WTC11 (cell line): Measurements from ENCODE around the gene COQ7. TPM values are rescaled to one million over a fixed set of nuclear protein-coding genes. Genes with fewer than 3 reads are reported as not detected.

Source experiments
- ATAC-seq: fragments of 200-7000 bp; cut with Tn5 transposase; 2 replicates; pipeline ENCODE4 v1.10.0; 2021; ENCODE audit warnings: mild to moderate bottlenecking, moderate library complexity
- CTCF ChIA-PET: fragments of 300-600 bp; sonication (Branson Sonifier 250); formaldehyde crosslinking; loops from one replicate; lab custom pipeline; 2021; ENCODE audit warnings: antibody characterized with exemption; lab: Charles Lee
- POLR2A ChIA-PET: fragments of 350-600 bp; sonication (Branson Sonifier 250); formaldehyde crosslinking; loops from one replicate; lab custom pipeline; 2021; ENCODE audit warnings: antibody characterized with exemption; lab: Charles Lee
- DNase-seq: peaks from one replicate; pipeline ENCODE4 v3.0.0; 2021; ENCODE audit warnings: low spot score
- H3K27ac Mint-ChIP-seq: 2 replicates; pipeline ENCODE4 v1.8.0; 2021; ENCODE audit warnings: mixed read lengths
- H3K27me3 Mint-ChIP-seq: 2 replicates; pipeline ENCODE4 v1.8.0; 2021; ENCODE audit warnings: low read depth, mild to moderate bottlenecking, moderate library complexity, mixed read lengths
- H3K36me3 Mint-ChIP-seq: 2 replicates; pipeline ENCODE4 v1.8.0; 2021; ENCODE audit warnings: mixed read lengths
- H3K4me1 Mint-ChIP-seq: 2 replicates; pipeline ENCODE4 v1.8.0; 2022; ENCODE audit warnings: mixed read lengths
- H3K4me3 Mint-ChIP-seq: 2 replicates; pipeline ENCODE4 v1.8.0; 2021; ENCODE audit warnings: mild to moderate bottlenecking, moderate library complexity, mixed read lengths
- H3K9me3 Mint-ChIP-seq: 2 replicates; pipeline ENCODE4 v1.8.0; 2021; ENCODE audit warnings: mixed read lengths
- ATF1 ChIP-seq: sonication (generic); formaldehyde crosslinking; IDR thresholded peaks from 2 replicates; pipeline ENCODE4 v1.8.1; 2023; ENCODE audit warnings: mild to moderate bottlenecking, moderate library complexity, missing genetic modification reagents
- FOXJ3 ChIP-seq: sonication (generic); formaldehyde crosslinking; IDR thresholded peaks from 2 replicates; pipeline ENCODE4 v1.9.0; 2021; ENCODE audit warnings: missing genetic modification reagents, mild to moderate bottlenecking, borderline replicate concordance
- FOXK1 ChIP-seq: sonication (generic); formaldehyde crosslinking; IDR thresholded peaks from 2 replicates; pipeline ENCODE4 v1.8.0; 2022; ENCODE audit warnings: mild to moderate bottlenecking, moderate library complexity, missing genetic modification reagents
- IRF1 ChIP-seq: sonication (generic); formaldehyde crosslinking; IDR thresholded peaks from 2 replicates; pipeline ENCODE4 v1.8.0; 2023; ENCODE audit warnings: missing genetic modification reagents
- NFATC4 ChIP-seq: fragments of 250-450 bp; sonication (Bioruptor Pico); IDR thresholded peaks from 2 replicates; pipeline ENCODE4 v1.9.0; 2021; ENCODE audit warnings: mild to moderate bottlenecking
- NFE2L1 ChIP-seq: sonication (generic); formaldehyde crosslinking; IDR thresholded peaks from 2 replicates; pipeline ENCODE4 v1.8.1; 2023; ENCODE audit warnings: missing genetic modification reagents
- PRRX2 ChIP-seq: fragments of 250-450 bp; sonication (Bioruptor Pico); IDR thresholded peaks from 2 replicates; pipeline ENCODE4 v1.8.0; 2021; ENCODE audit warnings: mild to moderate bottlenecking
- TEAD1 ChIP-seq: sonication (generic); formaldehyde crosslinking; IDR thresholded peaks from 2 replicates; pipeline ENCODE4 v1.8.0; 2022; ENCODE audit warnings: mild to moderate bottlenecking, missing genetic modification reagents
- ZBTB21 ChIP-seq: sonication (generic); formaldehyde crosslinking; IDR thresholded peaks from 2 replicates; pipeline ENCODE4 v1.8.1; 2023; ENCODE audit warnings: mild to moderate bottlenecking, missing genetic modification reagents, borderline replicate concordance
- ZNF263 ChIP-seq: sonication (generic); formaldehyde crosslinking; IDR thresholded peaks from 2 replicates; pipeline ENCODE4 v1.8.1; 2022; ENCODE audit warnings: low read depth, mild to moderate bottlenecking, moderate library complexity, missing genetic modification reagents
- ZNF671 ChIP-seq: fragments of 250-450 bp; sonication (Bioruptor Pico); IDR thresholded peaks from 2 replicates; pipeline ENCODE4 v1.8.0; 2021; ENCODE audit warnings: mild to moderate bottlenecking
- ZSCAN18 ChIP-seq: fragments of 250-450 bp; sonication (Bioruptor Pico); IDR thresholded peaks from 2 replicates; pipeline ENCODE4 v2.1.2; 2022; ENCODE audit warnings: mild to moderate bottlenecking, moderate library complexity
- total RNA-seq: library from RNA; stranded (reverse); gene quantifications from 3 replicates; pipeline ENCODE4 v1.2.3, GENCODE V29; 2021
- TF ChIP-seq, protein P1 (sequence below): sonication (generic); formaldehyde crosslinking; IDR thresholded peaks from 2 replicates; pipeline ENCODE4 v1.8.1; 2023; ENCODE audit warnings: mild to moderate bottlenecking, moderate library complexity, missing genetic modification reagents
- TF ChIP-seq, protein P2 (sequence below): sonication (generic); formaldehyde crosslinking; conservative IDR thresholded peaks from 2 replicates; pipeline ENCODE4 v1.8.1; 2022; ENCODE audit warnings: mild to moderate bottlenecking, missing genetic modification reagents

COQ7 gene
- total RNA-seq, 1 experiment from 2014 or later, result 20.7 TPM

DNA sequence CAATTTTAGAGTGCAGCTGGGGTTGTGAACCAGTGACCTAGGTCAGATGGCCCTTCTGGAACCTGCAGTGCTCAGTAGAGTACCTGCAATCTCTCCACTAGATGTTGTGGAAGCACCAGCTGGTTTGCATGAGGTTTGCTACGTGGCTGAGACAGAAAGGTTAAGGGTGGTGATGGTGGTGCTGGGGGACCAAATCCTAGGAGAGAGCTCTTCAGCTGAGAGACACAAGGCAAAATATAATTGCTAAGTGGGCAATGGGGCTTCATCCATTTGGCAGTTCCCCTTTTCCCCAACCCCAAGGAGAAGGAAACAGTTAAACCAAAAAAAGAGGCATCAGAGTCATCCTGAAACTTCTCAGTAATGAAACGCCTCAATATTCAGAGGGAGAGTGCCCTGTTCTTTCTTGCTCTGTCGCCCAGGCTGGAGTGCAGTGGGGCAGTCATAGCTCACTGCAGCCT lies 60.3 kb downstream of the COQ7 start:
- no peak for TF ChIP-seq NFE2L1 (CRISPR knock-in tag)
- no peak for TF ChIP-seq IRF1 (CRISPR knock-in tag)
- TF ChIP-seq, all 79 proteins: peak for 0
- CTCF ChIA-PET, result interaction anchor here (0.9 to 1.0 kb wide), 2 partner anchors 11 to 52 kb away, joined by 3 read pairs; no protein-coding TSS in a partner anchor
- POLR2A ChIA-PET, result no interaction called here
- ATAC-seq (no peak), DNase-seq (no peak)
- H3K4me3 Mint-ChIP-seq, result no peak overlapping the region
- H3K4me1 Mint-ChIP-seq, result peaks cover 33% of the 10 kb centered on the region
- peaks cover 8% of the 10 kb centered on the region for H3K36me3 Mint-ChIP-seq
- H3K27ac Mint-ChIP-seq, result no peak overlapping the region
- peaks cover 6% of the 10 kb centered on the region; the same call in 1 of the 2 replicates for H3K9me3 Mint-ChIP-seq
- H3K27me3 Mint-ChIP-seq, result peaks cover 3% of the 10 kb centered on the region

DNA sequence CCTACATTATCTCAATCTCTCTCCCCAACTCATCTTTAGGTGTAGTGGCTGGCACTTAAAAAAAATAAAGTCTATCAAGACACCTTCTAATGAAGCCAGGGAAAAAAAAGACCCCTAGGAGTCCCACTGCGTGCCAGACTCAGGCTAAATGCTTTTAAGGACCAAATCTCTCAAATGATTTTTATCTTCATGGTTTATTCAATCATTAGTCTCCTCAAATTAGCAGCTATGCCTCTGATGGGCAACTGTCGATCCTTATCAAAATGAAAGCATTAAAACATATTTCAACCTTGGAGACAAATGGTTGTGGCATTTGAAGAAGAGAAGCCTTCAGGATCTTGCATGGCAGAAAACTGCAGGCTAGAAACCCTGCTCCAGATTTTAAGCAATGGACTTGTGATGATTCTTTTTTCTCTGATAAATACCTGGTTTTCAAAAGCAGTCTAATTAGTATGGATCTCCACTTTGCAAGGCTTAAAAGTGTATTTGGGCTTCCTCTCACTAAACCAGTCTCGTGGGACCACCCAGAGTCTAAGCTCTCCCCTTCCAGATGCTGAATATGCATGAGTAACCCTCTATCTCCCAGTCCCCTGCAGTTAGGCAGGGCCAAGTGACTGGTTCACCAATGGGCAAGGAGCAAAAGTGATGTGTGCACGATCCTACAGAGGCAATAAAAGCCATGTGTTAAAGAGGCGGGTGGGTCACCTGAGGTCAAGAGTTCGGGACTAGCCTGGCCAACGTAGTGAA lies 61.2 kb downstream of the COQ7 start:
- CTCF ChIA-PET, result no interaction called here
- peaks cover 8% of the 10 kb centered on the region for H3K36me3 Mint-ChIP-seq

More for the DNA sequence above, 61.2 kb downstream of the COQ7 start:
- TF ChIP-seq IRF1 (CRISPR knock-in tag) (no peak), FOXJ3 (CRISPR knock-in tag) (no peak), NFATC4 (CRISPR knock-in tag) (no peak), ATF1 (no peak), TEAD1 (no peak), ZNF263 (CRISPR knock-in tag) (no peak), FOXK1 (CRISPR knock-in tag) (no peak), ZSCAN18 (CRISPR knock-in tag) (no peak), ZBTB21 (CRISPR knock-in tag) (no peak), PRRX2 (CRISPR knock-in tag) (no peak), ZNF671 (no peak)
- TF ChIP-seq, protein P1, sequence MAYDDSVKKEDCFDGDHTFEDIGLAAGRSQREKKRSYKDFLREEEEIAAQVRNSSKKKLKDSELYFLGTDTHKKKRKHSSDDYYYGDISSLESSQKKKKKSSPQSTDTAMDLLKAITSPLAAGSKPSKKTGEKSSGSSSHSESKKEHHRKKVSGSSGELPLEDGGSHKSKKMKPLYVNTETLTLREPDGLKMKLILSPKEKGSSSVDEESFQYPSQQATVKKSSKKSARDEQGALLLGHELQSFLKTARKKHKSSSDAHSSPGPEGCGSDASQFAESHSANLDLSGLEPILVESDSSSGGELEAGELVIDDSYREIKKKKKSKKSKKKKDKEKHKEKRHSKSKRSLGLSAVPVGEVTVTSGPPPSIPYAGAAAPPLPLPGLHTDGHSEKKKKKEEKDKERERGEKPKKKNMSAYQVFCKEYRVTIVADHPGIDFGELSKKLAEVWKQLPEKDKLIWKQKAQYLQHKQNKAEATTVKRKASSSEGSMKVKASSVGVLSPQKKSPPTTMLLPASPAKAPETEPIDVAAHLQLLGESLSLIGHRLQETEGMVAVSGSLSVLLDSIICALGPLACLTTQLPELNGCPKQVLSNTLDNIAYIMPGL (CRISPR knock-in tag), result no peak
- TF ChIP-seq, protein P2, sequence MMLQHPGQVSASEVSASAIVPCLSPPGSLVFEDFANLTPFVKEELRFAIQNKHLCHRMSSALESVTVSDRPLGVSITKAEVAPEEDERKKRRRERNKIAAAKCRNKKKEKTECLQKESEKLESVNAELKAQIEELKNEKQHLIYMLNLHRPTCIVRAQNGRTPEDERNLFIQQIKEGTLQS (CRISPR knock-in tag), result no peak
- Mint-ChIP-seq H3K4me1 (peaks cover 33% of the 10 kb centered on the region), H3K4me3 (no peak overlapping the region), H3K27ac (peak overlapping the region; percentile 13; the same call in 1 of the 2 replicates), H3K27me3 (peaks cover 3% of the 10 kb centered on the region; the same call in 1 of the 2 replicates), H3K9me3 (peaks cover 6% of the 10 kb centered on the region; the same call in 1 of the 2 replicates)
- no peak for DNase-seq
- POLR2A ChIA-PET, result no interaction called here
- ATAC-seq, result peak; percentile 27; the same call in 1 of the 2 replicates

Other genes with a start within 250 kb of the COQ7 start
- 67.3 to 80.8 TPM (median 72.2 TPM) in 3 replicates for gene SMG1, start 141.2 kb upstream of the COQ7 start, total RNA-seq
- gene TMC7, start 83.7 kb upstream of the COQ7 start, total RNA-seq, result 2.5 to 3.7 TPM (median 3.6 TPM) in 3 replicates
- gene ITPRIPL2, start 46.4 kb downstream of the COQ7 start, total RNA-seq, result 5.3 to 7.1 TPM (median 6.6 TPM) in 3 replicates
- 5.5 to 6.8 TPM (median 6.3 TPM) in 3 replicates for gene SYT17, start 100.6 kb downstream of the COQ7 start, total RNA-seq
- 0.09 to 0.48 TPM (median 0.41 TPM) in 3 replicates for gene CLEC19A, start 218.1 kb downstream of the COQ7 start, total RNA-seq